Measurements from ENCODE around the gene NCAPH2. TPM values are rescaled to one million over a fixed set of nuclear protein-coding genes. Genes with fewer than 3 reads are reported as not detected.

NCAPH2 gene
- total and polyA plus RNA-seq, 9 of the 15 experiments (the other 6 are each of a cell fraction or from before 2014, with no cell fraction given) = 3.6 to 88.6 (median 32.4) TPM

GRCh38 chr22:50481045-50481439, 27.0 kb upstream of the NCAPH2 start:
- TF ChIP-seq MAZ (CRISPR knock-in tag; conservative IDR thresholded peaks at IDR 0.05 in 1 of 2, IDR thresholded peaks at IDR 0.05 in 1 of 2) (no peak; a peak in 1 of 4 replicates), RBM17 (IDR thresholded peaks at IDR 0.05; ENCODE audit: borderline replicate concordance, low read depth, low read length) (no peak), NCOA2 (IDR thresholded peaks at IDR 0.05; ENCODE audit: partially characterized antibody in 2 of 2) (no peak), ZBTB33 (CRISPR knock-in tag; IDR thresholded peaks at IDR 0.05) (peak; percentile 55; the same call in 1 of the 2 replicates), NCOA6 (IDR thresholded peaks at IDR 0.05) (peak; percentile 57)
- Histone ChIP-seq H3K27me3 (ENCODE audit: control insufficient read depth in 2 of 2, insufficient read depth in 2 of 2, low read length in 2 of 2) (no peaks in the 10 kb centered on the region), H3K9me1 (ENCODE audit: control insufficient read depth, insufficient read depth, low read length) (no peaks in the 10 kb centered on the region), H3K4me1 (replicated peaks in 1 of 2; ENCODE audit: control insufficient read depth in 2 of 2, insufficient read depth in 2 of 2, low read length in 2 of 2) (peaks cover 4 to 56% of the 10 kb centered on the region in 2 experiments; a peak in 3 of 5 replicates), H3K36me3 (ENCODE audit: control insufficient read depth, insufficient read depth, low read length) (no peaks in the 10 kb centered on the region), H3K4me2 (ENCODE audit: insufficient read depth, low read length) (peak overlapping the region; percentile 74; the same call in 1 of the 2 replicates), H3K9ac (ENCODE audit: insufficient read depth in 1 of 2, low read depth in 2 of 2, low read length in 2 of 2) (peak overlapping the region; percentile 70 to 80; a peak in 3 of 4 replicates), H3K9me3 (replicated peaks; ENCODE audit: control insufficient read depth, insufficient read depth, low read depth, low read length) (no peaks in the 10 kb centered on the region), H3K27ac (ENCODE audit: extremely low read depth, low read depth, low read length) (no peak overlapping the region), H3K4me3 (peak overlapping the region; percentile 55), H4K20me1 (replicated peaks; ENCODE audit: control insufficient read depth, insufficient read depth, low read length) (no peaks in the 10 kb centered on the region), H2AFZ (ENCODE audit: low read depth, low read length) (peak overlapping the region; percentile 55; the same call in 1 of the 2 replicates), H3K79me2 (ENCODE audit: control insufficient read depth, insufficient read depth, low read length) (no peaks in the 10 kb centered on the region)
- WGBS (ENCODE audit: insufficient coverage, low coverage, missing lambda C conversion rate) = 41% methylated on average over 13 of the region's 45 CpGs
- no peak for DNase-seq (ENCODE audit: extremely low read depth in 1 of 4, low spot score in 3 of 4)
- FAIRE-seq = no peak
- ChIA-PET CTCF (ENCODE audit: low intra/inter-chr PET ratio) (no interaction called here), POLR2A (interaction anchor here (0.7 kb wide), 1 partner anchor 83 kb away, joined by 3 read pairs; no protein-coding TSS in a partner anchor)
- intact Hi-C loops (cut with micrococcal nuclease) (no loop called here), in situ Hi-C loops (cut with MboI) (no loop called here)
- no peak for ATAC-seq
- no TSS peak for BruUV-seq (replicated peaks)
